ENCODE data around the gene DCLRE1B. TPM values are rescaled to one million over a fixed set of nuclear protein-coding genes. Genes with fewer than 3 reads are reported as not detected.

Gene DCLRE1B
- total RNA-seq, 3 donors from 2014 or later (not counting 1 experiment from before 2014, with no cell fraction given) = 5.5 to 6.8 (median 5.9) TPM

GRCh38 chr1:113924473-113924872, 19.3 kb downstream of the DCLRE1B start:
- H3K27me3 Mint-ChIP-seq (ENCODE audit: low read depth in 2 of 2) = no peaks in the 10 kb centered on the region
- H3K27ac Mint-ChIP-seq = no peak overlapping the region
- H3K9me3 ChIP-seq (ENCODE audit: control insufficient read depth, insufficient read depth, low read length) = no peaks in the 10 kb centered on the region
- no peaks in the 10 kb centered on the region for H3K9me3 Mint-ChIP-seq
- TF ChIP-seq, protein P1, sequence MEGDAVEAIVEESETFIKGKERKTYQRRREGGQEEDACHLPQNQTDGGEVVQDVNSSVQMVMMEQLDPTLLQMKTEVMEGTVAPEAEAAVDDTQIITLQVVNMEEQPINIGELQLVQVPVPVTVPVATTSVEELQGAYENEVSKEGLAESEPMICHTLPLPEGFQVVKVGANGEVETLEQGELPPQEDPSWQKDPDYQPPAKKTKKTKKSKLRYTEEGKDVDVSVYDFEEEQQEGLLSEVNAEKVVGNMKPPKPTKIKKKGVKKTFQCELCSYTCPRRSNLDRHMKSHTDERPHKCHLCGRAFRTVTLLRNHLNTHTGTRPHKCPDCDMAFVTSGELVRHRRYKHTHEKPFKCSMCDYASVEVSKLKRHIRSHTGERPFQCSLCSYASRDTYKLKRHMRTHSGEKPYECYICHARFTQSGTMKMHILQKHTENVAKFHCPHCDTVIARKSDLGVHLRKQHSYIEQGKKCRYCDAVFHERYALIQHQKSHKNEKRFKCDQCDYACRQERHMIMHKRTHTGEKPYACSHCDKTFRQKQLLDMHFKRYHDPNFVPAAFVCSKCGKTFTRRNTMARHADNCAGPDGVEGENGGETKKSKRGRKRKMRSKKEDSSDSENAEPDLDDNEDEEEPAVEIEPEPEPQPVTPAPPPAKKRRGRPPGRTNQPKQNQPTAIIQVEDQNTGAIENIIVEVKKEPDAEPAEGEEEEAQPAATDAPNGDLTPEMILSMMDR (IDR thresholded peaks at IDR 0.05) = no peak
- H3K4me3 ChIP-seq (ENCODE audit: low read length) = no peak overlapping the region
- H3K27ac ChIP-seq (ENCODE audit: low read length) = no peak overlapping the region
- peaks cover 16 to 19% of the 10 kb centered on the region in 2 donors for H3K4me1 Mint-ChIP-seq
- no peaks in the 10 kb centered on the region for H3K36me3 ChIP-seq (ENCODE audit: control insufficient read depth, insufficient read depth, low read length)
- H3K36me3 Mint-ChIP-seq = no peaks in the 10 kb centered on the region
- H3K4me1 ChIP-seq (ENCODE audit: control insufficient read depth, insufficient read depth, low read length) = peaks cover 6% of the 10 kb centered on the region
- H3K4me3 Mint-ChIP-seq = no peak overlapping the region
- no peaks in the 10 kb centered on the region for H3K27me3 ChIP-seq (ENCODE audit: control insufficient read depth, insufficient read depth, low read length)
- 97% methylated on average over 2 of the region's 2 CpGs for WGBS (ENCODE audit: insufficient coverage)
- intact Hi-C loops (cut with micrococcal nuclease) = no loop called here
- DNase-seq (no peak), ATAC-seq (no peak)

- peak overlapping the region; percentile 96 to 99 for H3K27ac Mint-ChIP-seq
- no peaks in the 10 kb centered on the region for H3K36me3 ChIP-seq (ENCODE audit: control insufficient read depth, insufficient read depth, low read length)
- intact Hi-C loops (cut with micrococcal nuclease) = no loop called here
- H3K9me3 Mint-ChIP-seq = no peaks in the 10 kb centered on the region
- peak overlapping the region; percentile 80 for H3K4me3 ChIP-seq (ENCODE audit: low read length)
- H3K4me1 Mint-ChIP-seq = peaks cover 48 to 51% of the 10 kb centered on the region in 2 donors
- no peaks in the 10 kb centered on the region for H3K27me3 ChIP-seq (ENCODE audit: control insufficient read depth, insufficient read depth, low read length)
- no peak for DNase-seq
- 0% methylated on average over 2 of the region's 6 CpGs for WGBS (ENCODE audit: insufficient coverage)
- no peak for ATAC-seq
- TF ChIP-seq, protein P1 (IDR thresholded peaks at IDR 0.05) = no peak
- H3K4me1 ChIP-seq (ENCODE audit: control insufficient read depth, insufficient read depth, low read length) = peaks cover 24% of the 10 kb centered on the region
- H3K9me3 ChIP-seq (ENCODE audit: control insufficient read depth, insufficient read depth, low read length) = no peaks in the 10 kb centered on the region
- no peaks in the 10 kb centered on the region for H3K36me3 Mint-ChIP-seq
- H3K27me3 Mint-ChIP-seq (ENCODE audit: low read depth in 2 of 2) = no peaks in the 10 kb centered on the region
- peak overlapping the region; percentile 98 for H3K27ac ChIP-seq (ENCODE audit: low read length)
- H3K4me3 Mint-ChIP-seq = peak overlapping the region; percentile 96
Observed at GRCh38 chr1:113928187-113928930, 23.2 kb downstream of the DCLRE1B start.

- H3K4me1 ChIP-seq (ENCODE audit: control insufficient read depth, insufficient read depth, low read length) = peaks cover 28% of the 10 kb centered on the region
- WGBS (ENCODE audit: insufficient coverage) = under 1% methylated on average over 61 of the region's 61 CpGs
- Mint-ChIP-seq H3K27ac (peak within 1 kb of the TSS; percentile 96 to 99), H3K4me3 (peak within 1 kb of the TSS; percentile 98), H3K9me3 (no peaks in the 10 kb centered on the region), H3K27me3 (ENCODE audit: low read depth in 2 of 2) (no peaks in the 10 kb centered on the region), H3K4me1 (peaks cover 55 to 59% of the 10 kb centered on the region in 2 donors), H3K36me3 (no peaks in the 10 kb centered on the region)
- H3K9me3 ChIP-seq (ENCODE audit: control insufficient read depth, insufficient read depth, low read length) = no peaks in the 10 kb centered on the region
- intact Hi-C loops (cut with micrococcal nuclease) = loop anchor here (1.0 kb wide), 2 partner anchors 24 to 94 kb away; partner anchors contain the start of gene DCLRE1B
- no peaks in the 10 kb centered on the region for H3K27me3 ChIP-seq (ENCODE audit: control insufficient read depth, insufficient read depth, low read length)
- peak within 1 kb of the TSS; percentile 80 for H3K4me3 ChIP-seq (ENCODE audit: low read length)
- H3K36me3 ChIP-seq (ENCODE audit: control insufficient read depth, insufficient read depth, low read length) = no peaks in the 10 kb centered on the region
- ATAC-seq (peak; percentile 57 to 82 (median 58)), DNase-seq (peak; percentile 91 to 94)
- H3K27ac ChIP-seq (ENCODE audit: low read length) = peak within 1 kb of the TSS; percentile 98
- TF ChIP-seq, protein P1 (IDR thresholded peaks at IDR 0.05) = no peak
Observed at GRCh38 chr1:113928941-113929749, 24.0 kb downstream of the DCLRE1B start, which contains the start of gene HIPK1. TSS of gene HIPK1 (plus strand) at chr1:113929324.
